Measurements from ENCODE around the gene P2RY2. TPM values are rescaled to one million over a fixed set of nuclear protein-coding genes. Genes with fewer than 3 reads are reported as not detected.

The P2RY2 gene
- under 1 TPM in 1 of 3 donors, not detected in 2; 0.30 TPM for polyA plus RNA-seq

- Mint-ChIP-seq H3K4me3 (peak within 1 kb of the TSS; percentile 25 to 51 (median 46)), H3K9me3 (no peaks in the 10 kb centered on the region), H3K4me1 (peaks cover 0 to 10% of the 10 kb centered on the region in 2 donors), H3K27me3 (ENCODE audit: low read depth in 3 of 3) (peaks cover 6 to 9% (median 7%) of the 10 kb centered on the region in 3 donors), H3K36me3 (no peaks in the 10 kb centered on the region), H3K27ac (no peak within 1 kb of the TSS)
- peak in 2 of 3 donors; percentile 2 to 19 for DNase-seq
Measured at GRCh38 chr11:73218106-73218829, at the start of gene P2RY2. TSS of gene P2RY2 (plus strand) at chr11:73218281. CDS start at chr11:73234160, 15,879 bp downstream.

- Mint-ChIP-seq H3K9me3 (no peaks in the 10 kb centered on the region), H3K4me1 (no peaks in the 10 kb centered on the region), H3K27ac (no peak overlapping the region), H3K36me3 (no peaks in the 10 kb centered on the region), H3K27me3 (ENCODE audit: low read depth in 3 of 3) (peaks cover 0 to 5% (median 4%) of the 10 kb centered on the region in 3 donors), H3K4me3 (no peak overlapping the region)
- DNase-seq = no peak
Measured at GRCh38 chr11:73168925-73169579, 49.0 kb upstream of the P2RY2 start.

- Mint-ChIP-seq H3K4me1 (no peaks in the 10 kb centered on the region), H3K4me3 (no peak overlapping the region), H3K9me3 (no peaks in the 10 kb centered on the region), H3K27me3 (ENCODE audit: low read depth in 3 of 3) (peaks cover 0 to 5% (median 5%) of the 10 kb centered on the region in 3 donors), H3K27ac (no peak overlapping the region), H3K36me3 (no peaks in the 10 kb centered on the region)
- no peak for DNase-seq
Measured at GRCh38 chr11:73170140-73170539, 47.9 kb upstream of the P2RY2 start.

GRCh38 chr11:73171436-73172161, 46.5 kb upstream of the P2RY2 start:
- H3K4me1 Mint-ChIP-seq = no peaks in the 10 kb centered on the region
- peaks cover 0 to 5% (median 5%) of the 10 kb centered on the region in 3 donors for H3K27me3 Mint-ChIP-seq (ENCODE audit: low read depth in 3 of 3)
- no peak overlapping the region for H3K27ac Mint-ChIP-seq
- no peaks in the 10 kb centered on the region for H3K9me3 Mint-ChIP-seq
- no peak for DNase-seq
- no peak overlapping the region for H3K4me3 Mint-ChIP-seq
- H3K36me3 Mint-ChIP-seq = no peaks in the 10 kb centered on the region

GRCh38 chr11:73172992-73173656, 45.0 kb upstream of the P2RY2 start:
- no peak overlapping the region for H3K27ac Mint-ChIP-seq
- H3K36me3 Mint-ChIP-seq = no peaks in the 10 kb centered on the region

GRCh38 chr11:73173755-73174494, 44.2 kb upstream of the P2RY2 start:
- no peak for DNase-seq
- no peak overlapping the region for H3K4me3 Mint-ChIP-seq
- H3K27ac Mint-ChIP-seq = no peak overlapping the region
- no peaks in the 10 kb centered on the region for H3K36me3 Mint-ChIP-seq
- H3K27me3 Mint-ChIP-seq (ENCODE audit: low read depth in 3 of 3) = peaks cover 0 to 4% (median 0%) of the 10 kb centered on the region in 3 donors
- no peaks in the 10 kb centered on the region for H3K9me3 Mint-ChIP-seq
- H3K4me1 Mint-ChIP-seq = peaks cover 0 to 9% of the 10 kb centered on the region in 2 donors

More at GRCh38 chr11:73172992-73173656, 45.0 kb upstream of the P2RY2 start:
- Mint-ChIP-seq H3K9me3 (no peaks in the 10 kb centered on the region), H3K4me3 (no peak overlapping the region), H3K4me1 (peaks cover 0 to 6% of the 10 kb centered on the region in 2 donors), H3K27me3 (ENCODE audit: low read depth in 3 of 3) (peaks cover 0 to 5% (median 2%) of the 10 kb centered on the region in 3 donors)
- DNase-seq = no peak

GRCh38 chr11:73174495-73174791, 43.6 kb upstream of the P2RY2 start:
- no peak overlapping the region for H3K4me3 Mint-ChIP-seq
- H3K36me3 Mint-ChIP-seq = no peaks in the 10 kb centered on the region
- H3K27me3 Mint-ChIP-seq (ENCODE audit: low read depth in 3 of 3) = peaks cover 0 to 4% (median 2%) of the 10 kb centered on the region in 3 donors
- no peak overlapping the region for H3K27ac Mint-ChIP-seq
- no peak for DNase-seq
- no peaks in the 10 kb centered on the region for H3K9me3 Mint-ChIP-seq
- peaks cover 0 to 9% of the 10 kb centered on the region in 2 donors for H3K4me1 Mint-ChIP-seq

GRCh38 chr11:73175551-73176144, 42.4 kb upstream of the P2RY2 start:
- H3K4me3 Mint-ChIP-seq = no peak overlapping the region
- peaks cover 0 to 9% of the 10 kb centered on the region in 2 donors for H3K4me1 Mint-ChIP-seq
- peaks cover 0 to 4% (median 3%) of the 10 kb centered on the region in 3 donors for H3K27me3 Mint-ChIP-seq (ENCODE audit: low read depth in 3 of 3)
- no peak overlapping the region for H3K27ac Mint-ChIP-seq
- no peak for DNase-seq
- no peaks in the 10 kb centered on the region for H3K36me3 Mint-ChIP-seq
- H3K9me3 Mint-ChIP-seq = no peaks in the 10 kb centered on the region

GRCh38 chr11:73176145-73176873, 41.8 kb upstream of the P2RY2 start:
- Mint-ChIP-seq H3K27ac (peak overlapping the region in 2 of 6 donors; percentile 10 to 46), H3K4me1 (peaks cover 0 to 9% of the 10 kb centered on the region in 2 donors), H3K27me3 (ENCODE audit: low read depth in 3 of 3) (peaks cover 0 to 4% (median 3%) of the 10 kb centered on the region in 3 donors), H3K9me3 (no peaks in the 10 kb centered on the region), H3K4me3 (no peak overlapping the region), H3K36me3 (no peaks in the 10 kb centered on the region)
- DNase-seq = no peak

GRCh38 chr11:73176874-73177155, 41.3 kb upstream of the P2RY2 start:
- peak overlapping the region in 1 of 6 donors; percentile 46 for H3K27ac Mint-ChIP-seq
- DNase-seq = no peak
- H3K9me3 Mint-ChIP-seq = no peaks in the 10 kb centered on the region
- H3K36me3 Mint-ChIP-seq = no peaks in the 10 kb centered on the region
- peaks cover 0 to 9% of the 10 kb centered on the region in 2 donors for H3K4me1 Mint-ChIP-seq
- no peak overlapping the region for H3K4me3 Mint-ChIP-seq
- H3K27me3 Mint-ChIP-seq (ENCODE audit: low read depth in 3 of 3) = peaks cover 0 to 4% (median 3%) of the 10 kb centered on the region in 3 donors

GRCh38 chr11:73177380-73177777, 40.7 kb upstream of the P2RY2 start:
- Mint-ChIP-seq H3K27me3 (ENCODE audit: low read depth in 3 of 3) (peaks cover 0 to 4% (median 3%) of the 10 kb centered on the region in 3 donors), H3K36me3 (no peaks in the 10 kb centered on the region), H3K9me3 (no peaks in the 10 kb centered on the region), H3K27ac (no peak overlapping the region), H3K4me3 (no peak overlapping the region), H3K4me1 (peaks cover 0 to 9% of the 10 kb centered on the region in 2 donors)
- DNase-seq = no peak

GRCh38 chr11:73177778-73178539, 40.1 kb upstream of the P2RY2 start:
- Mint-ChIP-seq H3K27ac (no peak overlapping the region), H3K36me3 (no peaks in the 10 kb centered on the region), H3K4me3 (no peak overlapping the region), H3K4me1 (peaks cover 0 to 9% of the 10 kb centered on the region in 2 donors), H3K27me3 (ENCODE audit: low read depth in 3 of 3) (peaks cover 0 to 3% (median 2%) of the 10 kb centered on the region in 3 donors), H3K9me3 (no peaks in the 10 kb centered on the region)
- peak; percentile 62 to 72 (median 67) for DNase-seq

Data from immature natural killer cell (primary cell).